ENCODE results near the gene HS1BP3.

The HS1BP3 gene

GRCh38 chr2:20620271-20620681 lies 30.6 kb downstream of the HS1BP3 start:
- TF ChIP-seq, protein P1, sequence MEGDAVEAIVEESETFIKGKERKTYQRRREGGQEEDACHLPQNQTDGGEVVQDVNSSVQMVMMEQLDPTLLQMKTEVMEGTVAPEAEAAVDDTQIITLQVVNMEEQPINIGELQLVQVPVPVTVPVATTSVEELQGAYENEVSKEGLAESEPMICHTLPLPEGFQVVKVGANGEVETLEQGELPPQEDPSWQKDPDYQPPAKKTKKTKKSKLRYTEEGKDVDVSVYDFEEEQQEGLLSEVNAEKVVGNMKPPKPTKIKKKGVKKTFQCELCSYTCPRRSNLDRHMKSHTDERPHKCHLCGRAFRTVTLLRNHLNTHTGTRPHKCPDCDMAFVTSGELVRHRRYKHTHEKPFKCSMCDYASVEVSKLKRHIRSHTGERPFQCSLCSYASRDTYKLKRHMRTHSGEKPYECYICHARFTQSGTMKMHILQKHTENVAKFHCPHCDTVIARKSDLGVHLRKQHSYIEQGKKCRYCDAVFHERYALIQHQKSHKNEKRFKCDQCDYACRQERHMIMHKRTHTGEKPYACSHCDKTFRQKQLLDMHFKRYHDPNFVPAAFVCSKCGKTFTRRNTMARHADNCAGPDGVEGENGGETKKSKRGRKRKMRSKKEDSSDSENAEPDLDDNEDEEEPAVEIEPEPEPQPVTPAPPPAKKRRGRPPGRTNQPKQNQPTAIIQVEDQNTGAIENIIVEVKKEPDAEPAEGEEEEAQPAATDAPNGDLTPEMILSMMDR (IDR thresholded peaks at IDR 0.05; ENCODE audit: insufficient read depth, low read depth, low read length, missing control alignments) = no peak
- no peak overlapping the region for H3K4me3 ChIP-seq (ENCODE audit: low read length)
- no peak for DNase-seq (ENCODE audit: low read depth)

DNA sequence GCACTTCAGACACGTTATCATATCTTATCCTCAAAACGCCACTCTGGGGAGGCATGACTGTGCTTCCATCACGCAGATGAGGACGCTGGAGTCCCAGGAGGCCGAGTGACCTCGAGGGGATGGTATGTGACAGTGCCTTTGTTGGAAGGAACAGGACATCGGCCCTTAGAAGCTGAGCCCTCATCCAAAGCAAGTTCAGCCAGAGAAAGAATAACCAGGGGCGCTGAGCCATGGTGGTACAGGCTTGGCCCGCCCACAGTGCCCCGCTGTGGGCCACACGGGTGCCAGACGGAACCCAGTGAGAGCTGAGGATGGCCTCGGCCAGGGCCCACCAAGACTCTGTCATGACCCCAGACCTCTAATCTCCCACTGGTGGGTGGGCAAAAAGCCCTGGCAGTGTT lies 31.3 kb downstream of the HS1BP3 start:
- no peak for DNase-seq (ENCODE audit: low read depth)
- TF ChIP-seq, protein P1 (IDR thresholded peaks at IDR 0.05; ENCODE audit: insufficient read depth, low read depth, low read length, missing control alignments) = no peak
- H3K4me3 ChIP-seq (ENCODE audit: low read length) = no peak overlapping the region

DNA sequence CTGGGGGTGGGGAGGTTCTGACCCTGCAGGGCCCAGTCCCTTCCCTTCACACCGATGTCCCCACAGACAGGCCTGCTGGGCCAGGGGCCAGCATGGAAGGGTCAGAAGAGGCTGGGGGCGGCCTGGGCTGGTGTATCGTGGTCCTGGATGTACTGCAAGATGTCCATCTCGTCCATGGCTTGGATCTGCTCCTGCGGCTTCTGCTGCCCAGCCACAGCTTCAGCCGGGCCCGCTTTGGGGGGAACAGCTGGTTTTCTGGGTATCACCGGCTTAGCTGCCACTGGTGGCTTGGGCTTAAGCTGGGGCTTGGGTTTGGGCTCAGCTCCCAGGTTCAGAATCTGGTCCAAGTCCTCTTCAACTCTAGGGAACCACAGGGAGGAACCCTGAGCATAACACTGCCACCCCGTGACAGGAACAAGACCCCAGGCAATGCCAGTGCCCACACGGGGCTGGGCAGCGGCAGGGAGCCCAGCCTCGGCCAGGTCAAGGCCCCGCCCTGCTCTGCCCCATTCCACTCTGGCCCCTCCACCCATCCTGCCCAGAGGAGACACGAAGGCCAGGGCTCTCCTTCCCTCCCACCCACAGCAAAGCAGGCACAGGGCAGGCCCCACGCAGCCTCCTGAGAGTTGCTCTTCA lies 31.9 kb downstream of the HS1BP3 start:
- DNase-seq (ENCODE audit: low read depth) = no peak
- TF ChIP-seq, protein P1 (IDR thresholded peaks at IDR 0.05; ENCODE audit: insufficient read depth, low read depth, low read length, missing control alignments) = no peak
- no peak overlapping the region for H3K4me3 ChIP-seq (ENCODE audit: low read length)

DNA sequence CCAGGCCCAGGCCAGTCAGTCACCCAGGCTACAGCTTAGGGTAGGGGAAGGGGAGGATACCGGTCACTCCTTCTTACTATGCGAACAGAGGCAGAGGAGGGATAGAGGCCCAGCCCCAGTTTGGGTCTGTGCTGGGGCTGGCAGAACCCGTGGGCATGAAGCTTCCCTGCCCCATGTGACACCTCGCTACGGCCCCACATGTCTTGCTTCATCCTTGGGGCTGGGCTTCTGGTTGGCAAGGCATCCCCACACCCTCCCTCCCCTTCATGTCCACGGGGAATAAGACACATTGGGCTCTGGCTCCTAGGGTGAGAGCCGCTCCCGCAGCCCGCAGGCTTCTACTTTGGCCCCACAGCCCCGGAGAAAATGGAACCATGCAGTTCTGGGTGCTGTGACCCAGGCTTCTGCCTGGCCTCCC lies 32.4 kb downstream of the HS1BP3 start:
- TF ChIP-seq, protein P1 (IDR thresholded peaks at IDR 0.05; ENCODE audit: insufficient read depth, low read depth, low read length, missing control alignments) = no peak
- H3K4me3 ChIP-seq (ENCODE audit: low read length) = no peak overlapping the region
- DNase-seq (ENCODE audit: low read depth) = no peak

DNA sequence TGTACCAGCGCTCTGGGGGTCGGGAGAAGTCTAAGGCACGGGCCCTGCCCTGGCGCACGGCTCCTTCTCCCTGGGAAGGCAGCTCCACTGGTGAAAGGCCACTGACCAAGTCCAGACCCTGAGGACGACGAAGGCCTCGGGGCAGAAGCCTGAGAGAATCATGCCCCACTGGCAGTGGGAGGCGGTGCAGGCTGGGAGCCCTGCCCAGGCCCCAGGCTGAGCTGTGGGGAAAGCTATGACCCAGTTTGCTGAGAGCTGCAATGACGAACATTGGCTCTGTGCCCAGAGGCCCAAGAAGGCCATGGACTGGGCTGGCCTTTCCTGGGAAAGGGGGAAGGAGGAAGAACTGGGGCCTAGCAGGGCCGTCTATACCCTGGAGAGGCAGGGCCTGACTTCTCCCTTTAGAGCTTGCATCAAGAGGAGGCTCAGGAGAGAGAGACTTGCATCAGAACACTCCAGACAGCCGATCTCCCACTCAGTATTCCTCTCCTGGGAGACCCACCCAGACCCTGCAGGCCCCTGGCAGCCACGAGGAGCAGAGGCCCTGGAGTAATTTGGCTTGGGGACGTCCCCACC lies 32.9 kb downstream of the HS1BP3 start:
- TF ChIP-seq, protein P1 (IDR thresholded peaks at IDR 0.05; ENCODE audit: insufficient read depth, low read depth, low read length, missing control alignments) = peak; percentile 29
- H3K4me3 ChIP-seq (ENCODE audit: low read length) = no peak overlapping the region
- DNase-seq (ENCODE audit: low read depth) = peak; percentile 82

DNA sequence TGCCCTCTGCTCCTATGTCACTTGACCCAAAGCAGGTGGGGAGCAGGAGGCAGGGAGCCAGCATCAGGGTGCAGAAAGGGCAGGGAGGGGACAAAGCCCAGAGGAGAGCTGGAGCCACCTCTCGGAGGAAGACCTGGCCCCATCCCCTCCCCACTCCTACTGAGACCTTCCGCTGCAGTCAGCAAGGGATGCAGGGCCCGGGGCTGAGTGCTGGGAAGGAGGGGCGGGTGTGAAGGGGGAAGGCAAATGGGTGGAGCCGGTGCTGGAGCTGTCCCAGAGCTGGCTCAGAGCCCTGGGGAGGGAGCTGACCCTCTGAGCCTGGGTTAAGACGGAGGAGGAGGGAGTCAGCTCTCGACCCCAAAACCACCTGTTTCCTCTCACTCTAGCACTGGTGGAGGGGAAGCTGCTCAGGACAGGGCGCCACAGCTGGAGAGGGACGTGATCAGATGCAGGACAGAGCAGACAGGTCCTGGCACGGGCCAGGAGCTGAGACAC lies 33.8 kb downstream of the HS1BP3 start:
- DNase-seq (ENCODE audit: low read depth) = no peak

More for the DNA sequence above, 33.8 kb downstream of the HS1BP3 start:
- TF ChIP-seq, protein P1 (IDR thresholded peaks at IDR 0.05; ENCODE audit: insufficient read depth, low read depth, low read length, missing control alignments) = no peak
- H3K4me3 ChIP-seq (ENCODE audit: low read length) = no peak overlapping the region

All from epithelial cell of esophagus (primary cell).